Astrocyte (in vitro differentiated cells and primary cell): Measurements from ENCODE around the gene KLHL33. TPM values are rescaled to one million over a fixed set of nuclear protein-coding genes. Genes with fewer than 3 reads are reported as not detected.
"Not testable (repeated sequence)": the region's sequence is repeated elsewhere in the genome, so short reads cannot be mapped to it uniquely, and the experiment has no call there.

Source experiments
- DNase-seq: peaks from one replicate; pipeline ENCODE4 v3.0.0-alpha.2; 2010; ENCODE audit warnings: low read depth
- FAIRE-seq: peaks from 2 replicates; lab custom pipeline; 2011; peaks lifted over from hg19 to GRCh38; lab: Jason Lieb, UNC
- H2AFZ ChIP-seq: 2 replicates; pipeline ENCODE4 v1.6.0; 2012; ENCODE audit warnings: low read depth, low read length, inconsistent platforms
- H3K27ac ChIP-seq: 2 replicates; pipeline ENCODE4 v1.5.1; 2011; ENCODE audit warnings: low read depth, low read length, inconsistent platforms
- H3K27me3 ChIP-seq: 2 replicates; pipeline ENCODE4 v1.6.0; 2011; ENCODE audit warnings: low read length, inconsistent platforms; ENCODE audit not compliant: insufficient read depth
- H3K36me3 ChIP-seq: 2 replicates; pipeline ENCODE4 v1.5.1; 2011; ENCODE audit warnings: low read length, inconsistent platforms; ENCODE audit not compliant: insufficient read depth
- H3K4me1 ChIP-seq: 2 replicates; pipeline ENCODE4 v1.5.1; 2011; ENCODE audit warnings: low read length, inconsistent platforms; ENCODE audit not compliant: insufficient read depth
- H3K4me2 ChIP-seq: 2 replicates; pipeline ENCODE4 v1.6.0; 2012; ENCODE audit warnings: low read length, inconsistent platforms
- H3K4me3 ChIP-seq: 2 replicates; pipeline ENCODE4 v1.5.1; 2011; ENCODE audit warnings: low read depth, mild to moderate bottlenecking, low read length, inconsistent platforms; ENCODE audit not compliant: insufficient read depth
- H3K79me2 ChIP-seq: 2 replicates; pipeline ENCODE4 v1.6.0; 2012; ENCODE audit warnings: mild to moderate bottlenecking, low read length, inconsistent platforms; ENCODE audit not compliant: insufficient read depth
- H3K9ac ChIP-seq: 2 replicates; pipeline ENCODE4 v1.6.0; 2012; ENCODE audit warnings: mild to moderate bottlenecking, low read length, inconsistent platforms
- H3K9me3 ChIP-seq: 2 replicates; pipeline ENCODE4 v1.5.1; 2012; ENCODE audit warnings: low read depth, mild to moderate bottlenecking, low read length, inconsistent platforms; ENCODE audit not compliant: insufficient read depth
- H4K20me1 ChIP-seq: 2 replicates; pipeline ENCODE4 v1.6.0; 2012; ENCODE audit warnings: low read length, inconsistent platforms; ENCODE audit not compliant: insufficient read depth
- H3K27ac Mint-ChIP-seq: one replicate; pipeline ENCODE4 v1.8.0; 2021; ENCODE audit warnings: mild to moderate bottlenecking, mixed read lengths; ENCODE audit not compliant: unreplicated experiment
- H3K27me3 Mint-ChIP-seq: one replicate; pipeline ENCODE4 v1.8.0; 2021; ENCODE audit warnings: low read depth, mixed read lengths; ENCODE audit not compliant: unreplicated experiment
- H3K36me3 Mint-ChIP-seq: one replicate; pipeline ENCODE4 v1.8.0; 2021; ENCODE audit warnings: low read depth, mixed read lengths; ENCODE audit not compliant: unreplicated experiment
- H3K4me1 Mint-ChIP-seq: one replicate; pipeline ENCODE4 v1.8.0; 2021; ENCODE audit warnings: low read depth, mixed read lengths; ENCODE audit not compliant: unreplicated experiment
- H3K4me3 Mint-ChIP-seq: one replicate; pipeline ENCODE4 v1.8.0; 2021; ENCODE audit warnings: mild to moderate bottlenecking, moderate library complexity, mixed read lengths; ENCODE audit not compliant: unreplicated experiment
- H3K9me3 Mint-ChIP-seq: one replicate; pipeline ENCODE4 v1.8.0; 2021; ENCODE audit warnings: mild to moderate bottlenecking, mixed read lengths; ENCODE audit not compliant: unreplicated experiment
- CTCF ChIP-seq: IDR thresholded peaks from 2 replicates; pipeline ENCODE4 v1.5.1; 2011; ENCODE audit warnings: low read depth, mild to moderate bottlenecking, inconsistent platforms, low read length, moderate library complexity; ENCODE audit not compliant: insufficient read depth
- EZH2 ChIP-seq: IDR thresholded peaks from 2 replicates; pipeline ENCODE4 v1.6.1; 2012; ENCODE audit warnings: mild to moderate bottlenecking, low read length, inconsistent platforms; ENCODE audit not compliant: insufficient read depth
- total RNA-seq: library from RNA; stranded (reverse); gene quantifications from 2 replicates; pipeline ENCODE4 v1.2.1, GENCODE V29; 2021

Gene KLHL33
- total RNA-seq, 1 donor from 2014 or later, result 0.07 TPM

GRCh38 chr14:20446889-20447288 is 10.9 kb upstream of the KLHL33 start:
- FAIRE-seq, result no peak
- H3K36me3 Mint-ChIP-seq, result peaks cover 25% of the 10 kb centered on the region

GRCh38 chr14:20443650-20444049 is 7.7 kb upstream of the KLHL33 start:
- H3K4me1 ChIP-seq, H3K4me2 ChIP-seq: not testable (repeated sequence)

More at GRCh38 chr14:20446889-20447288, 10.9 kb upstream of the KLHL33 start:
- H3K4me2 ChIP-seq, result no peak overlapping the region
- no peaks in the 10 kb centered on the region for H3K27me3 ChIP-seq
- no peak overlapping the region for H3K27ac ChIP-seq
- H2AFZ ChIP-seq, result no peak overlapping the region
- H3K4me1 ChIP-seq, result no peaks in the 10 kb centered on the region
- DNase-seq, result no peak
- H3K4me3 ChIP-seq, result no peak overlapping the region
- H3K27ac Mint-ChIP-seq, result no peak overlapping the region
- H3K9ac ChIP-seq, result no peak overlapping the region
- H3K9me3 Mint-ChIP-seq, result no peaks in the 10 kb centered on the region
- H3K27me3 Mint-ChIP-seq, result no peaks in the 10 kb centered on the region
- no peaks in the 10 kb centered on the region for H3K79me2 ChIP-seq
- no peaks in the 10 kb centered on the region for H3K4me1 Mint-ChIP-seq
- no peak overlapping the region for H3K4me3 Mint-ChIP-seq
- TF ChIP-seq CTCF (no peak), EZH2 (no peak)
- H4K20me1 ChIP-seq, result no peaks in the 10 kb centered on the region
- peaks cover 40% of the 10 kb centered on the region for H3K36me3 ChIP-seq
- no peaks in the 10 kb centered on the region for H3K9me3 ChIP-seq

DNA sequence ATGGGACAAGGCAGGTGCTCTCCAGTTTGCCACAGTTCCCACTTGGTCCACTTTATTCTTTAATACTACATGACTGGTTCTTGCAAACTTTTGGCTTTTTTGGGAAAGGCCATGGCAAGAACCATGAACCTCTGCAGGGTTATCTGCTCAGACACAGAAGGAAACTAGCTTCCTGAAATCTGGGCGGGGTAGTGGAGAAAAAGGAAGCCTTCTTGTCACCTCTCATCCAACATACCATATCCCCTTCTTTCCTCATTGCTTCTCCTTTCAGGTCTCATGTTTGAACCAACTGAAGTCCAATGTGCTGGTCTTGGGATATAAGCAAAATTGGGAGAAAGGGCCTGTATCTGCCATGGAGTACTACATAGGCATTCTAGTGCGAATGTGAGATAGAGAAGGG is 5.5 kb upstream of the KLHL33 start:
- Mint-ChIP-seq H3K9me3 (no peaks in the 10 kb centered on the region), H3K4me1 (no peaks in the 10 kb centered on the region), H3K36me3 (peaks cover 7% of the 10 kb centered on the region), H3K4me3 (no peak overlapping the region), H3K27me3 (peaks cover 21% of the 10 kb centered on the region), H3K27ac (no peak overlapping the region)
- Histone ChIP-seq H3K27ac (no peak overlapping the region), H3K27me3 (no peaks in the 10 kb centered on the region), H4K20me1 (no peaks in the 10 kb centered on the region), H3K79me2 (no peaks in the 10 kb centered on the region), H2AFZ (no peak overlapping the region), H3K9ac (no peak overlapping the region), H3K4me3 (no peak overlapping the region), H3K36me3 (peaks cover 10% of the 10 kb centered on the region), H3K4me2 (no peak overlapping the region), H3K9me3 (no peaks in the 10 kb centered on the region), H3K4me1 (no peaks in the 10 kb centered on the region)
- no peak for DNase-seq
- no peak for TF ChIP-seq EZH2
- no peak for TF ChIP-seq CTCF
- no peak for FAIRE-seq

More at GRCh38 chr14:20443650-20444049, 7.7 kb upstream of the KLHL33 start:
- not testable (repeated sequence) for FAIRE-seq, H3K4me1 Mint-ChIP-seq, H3K79me2 ChIP-seq, H3K4me3 ChIP-seq, H3K27ac Mint-ChIP-seq, H3K9ac ChIP-seq, H3K27me3 ChIP-seq, H3K9me3 ChIP-seq, H3K27ac ChIP-seq, H3K4me3 Mint-ChIP-seq, H3K9me3 Mint-ChIP-seq, DNase-seq, H2AFZ ChIP-seq, H4K20me1 ChIP-seq
- Mint-ChIP-seq H3K27me3 (peaks cover 12% of the 10 kb centered on the region), H3K36me3 (peaks cover 20% of the 10 kb centered on the region)
- peaks cover 31% of the 10 kb centered on the region for H3K36me3 ChIP-seq
